D721Med (cell line): ENCODE data around the gene HAVCR1.

Source experiments
- DNase-seq: peaks from one replicate; pipeline ENCODE4 v3.0.0; 2011; ENCODE audit warnings: low spot score; ENCODE audit not compliant: insufficient read length
- FAIRE-seq: peaks from 2 replicates; lab custom pipeline; 2011; peaks lifted over from hg19 to GRCh38; lab: Jason Lieb, UNC
- CTCF ChIP-seq: IDR thresholded peaks from 2 replicates; pipeline ENCODE4 v1.5.1; 2012; ENCODE audit warnings: mild to moderate bottlenecking, control low read depth; ENCODE audit not compliant: insufficient read depth; ENCODE audit errors: missing control alignments

The HAVCR1 gene

GRCh38 chr5:156984064-156984463, 74.9 kb downstream of the HAVCR1 start:
- DNase-seq (no peak), FAIRE-seq (no peak)
- TF ChIP-seq CTCF: no peak

- DNase-seq (no peak), FAIRE-seq (no peak)
- no peak for TF ChIP-seq CTCF
Measured at GRCh38 chr5:156981481-156981880, 77.4 kb downstream of the HAVCR1 start.
